GM12891 (cell line): ENCODE data around the gene UBE2E3.
A peak's percentile ranks its signal among the peaks of the same experiment; 100 is the strongest.
"Not testable (repeated sequence)": the region's sequence is repeated elsewhere in the genome, so short reads cannot be mapped to it uniquely, and the experiment has no call there.

ENCODE experiments used
- DNase-seq: peaks from one replicate; pipeline ENCODE4 v3.0.0; 2011; ENCODE audit warnings: low spot score; ENCODE audit not compliant: insufficient read length
- FAIRE-seq: peaks from 2 replicates; lab custom pipeline; 2011; peaks lifted over from hg19 to GRCh38; lab: Jason Lieb, UNC
- PAX5 ChIP-seq: IDR thresholded peaks from 2 replicates; pipeline ENCODE4 v1.6.1; 2011; ENCODE audit warnings: low read length, moderate library complexity, mild to moderate bottlenecking; ENCODE audit not compliant: insufficient read depth, severe bottlenecking
- POLR2A ChIP-seq: IDR thresholded peaks from 2 replicates; pipeline ENCODE4 v1.6.1; 2011; ENCODE audit warnings: low read depth, low read length, control low read depth
- POLR2AphosphoS5 ChIP-seq: IDR thresholded peaks from 2 replicates; pipeline ENCODE4 v1.6.1; 2011; ENCODE audit warnings: low read depth, low read length, control low read depth
- POU2F2 ChIP-seq: IDR thresholded peaks from 2 replicates; pipeline ENCODE4 v1.6.1; 2011; ENCODE audit warnings: low read depth, mild to moderate bottlenecking, control low read depth, low read length, moderate library complexity
- SPI1 ChIP-seq: IDR thresholded peaks from 2 replicates; pipeline ENCODE4 v1.6.1; 2011; ENCODE audit warnings: low read depth, low read length, control low read depth
- TAF1 ChIP-seq: IDR thresholded peaks from 2 replicates; pipeline ENCODE4 v1.6.1; 2011; ENCODE audit warnings: low read depth, low read length, control low read depth

UBE2E3 gene

GRCh38 chr2:181072486-181073235 is 92.3 kb downstream of the UBE2E3 start:
- no peak for TF ChIP-seq PAX5
- no peak for TF ChIP-seq POLR2AphosphoS5
- no peak for TF ChIP-seq POLR2A
- 0 out of 2 replicates have a peak, but pooled peaks have one; percentile 27 for TF ChIP-seq SPI1
- no peak for TF ChIP-seq POU2F2
- TF ChIP-seq TAF1 = no peak
- DNase-seq (no peak), FAIRE-seq (peak; percentile 38)

GRCh38 chr2:181073896-181074295 is 93.5 kb downstream of the UBE2E3 start:
- DNase-seq (no peak), FAIRE-seq (no peak)
- no peak for TF ChIP-seq POU2F2
- no peak for TF ChIP-seq POLR2A
- no peak for TF ChIP-seq SPI1
- no peak for TF ChIP-seq POLR2AphosphoS5
- no peak for TF ChIP-seq TAF1
- TF ChIP-seq PAX5 = no peak

- FAIRE-seq (no peak), DNase-seq (no peak)
- no peak for TF ChIP-seq POLR2A
- TF ChIP-seq SPI1 = no peak
- no peak for TF ChIP-seq POU2F2
- TF ChIP-seq PAX5 = no peak
- no peak for TF ChIP-seq TAF1
- TF ChIP-seq POLR2AphosphoS5 = no peak
These were observed 94.1 kb downstream of the UBE2E3 start for GRCh38 chr2:181074457-181074856.

GRCh38 chr2:181076658-181077057 is 96.3 kb downstream of the UBE2E3 start:
- DNase-seq (no peak), FAIRE-seq (no peak)
- TF ChIP-seq POLR2AphosphoS5 (no peak), SPI1 (no peak), POU2F2 (no peak), TAF1 (no peak), PAX5 (no peak), POLR2A (no peak)

GRCh38 chr2:181077128-181077709 is 96.8 kb downstream of the UBE2E3 start:
- TF ChIP-seq SPI1 = no peak
- TF ChIP-seq POLR2AphosphoS5 = no peak
- no peak for TF ChIP-seq POLR2A
- FAIRE-seq = peak; percentile 90
- DNase-seq = no peak

- no peak for FAIRE-seq
- TF ChIP-seq POLR2AphosphoS5 (no peak), TAF1 (no peak), POLR2A (no peak), POU2F2 (no peak), PAX5 (no peak), SPI1 (no peak)
These were observed 102.7 kb downstream of the UBE2E3 start for GRCh38 chr2:181083140-181083539.

GRCh38 chr2:181085734-181086133 is 105.3 kb downstream of the UBE2E3 start:
- FAIRE-seq (no peak), DNase-seq (no peak)
- TF ChIP-seq TAF1 (no peak), POLR2AphosphoS5 (no peak), SPI1 (no peak), POU2F2 (no peak), PAX5 (no peak), POLR2A (no peak)

More at GRCh38 chr2:181083140-181083539, 102.7 kb downstream of the UBE2E3 start:
- DNase-seq = no peak

GRCh38 chr2:181091920-181092319 is 111.5 kb downstream of the UBE2E3 start:
- FAIRE-seq, DNase-seq: not testable (repeated sequence)

GRCh38 chr2:181095486-181095885 is 115.1 kb downstream of the UBE2E3 start:
- TF ChIP-seq TAF1 (no peak), SPI1 (no peak), POU2F2 (no peak), PAX5 (no peak), POLR2AphosphoS5 (no peak), POLR2A (no peak)
- FAIRE-seq = no peak
- DNase-seq = no peak

GRCh38 chr2:181103659-181104058 is 123.3 kb downstream of the UBE2E3 start:
- TF ChIP-seq PAX5 = no peak
- TF ChIP-seq POLR2A = no peak
- TF ChIP-seq SPI1 = no peak
- no peak for TF ChIP-seq POLR2AphosphoS5
- TF ChIP-seq POU2F2 = no peak
- no peak for TF ChIP-seq TAF1
- FAIRE-seq (no peak), DNase-seq (no peak)
